Measurements from ENCODE around the gene IKZF1. TPM values are rescaled to one million over a fixed set of nuclear protein-coding genes. Genes with fewer than 3 reads are reported as not detected.

The IKZF1 gene
- total RNA-seq, 1 donor from 2014 or later = 2.0 TPM

DNA sequence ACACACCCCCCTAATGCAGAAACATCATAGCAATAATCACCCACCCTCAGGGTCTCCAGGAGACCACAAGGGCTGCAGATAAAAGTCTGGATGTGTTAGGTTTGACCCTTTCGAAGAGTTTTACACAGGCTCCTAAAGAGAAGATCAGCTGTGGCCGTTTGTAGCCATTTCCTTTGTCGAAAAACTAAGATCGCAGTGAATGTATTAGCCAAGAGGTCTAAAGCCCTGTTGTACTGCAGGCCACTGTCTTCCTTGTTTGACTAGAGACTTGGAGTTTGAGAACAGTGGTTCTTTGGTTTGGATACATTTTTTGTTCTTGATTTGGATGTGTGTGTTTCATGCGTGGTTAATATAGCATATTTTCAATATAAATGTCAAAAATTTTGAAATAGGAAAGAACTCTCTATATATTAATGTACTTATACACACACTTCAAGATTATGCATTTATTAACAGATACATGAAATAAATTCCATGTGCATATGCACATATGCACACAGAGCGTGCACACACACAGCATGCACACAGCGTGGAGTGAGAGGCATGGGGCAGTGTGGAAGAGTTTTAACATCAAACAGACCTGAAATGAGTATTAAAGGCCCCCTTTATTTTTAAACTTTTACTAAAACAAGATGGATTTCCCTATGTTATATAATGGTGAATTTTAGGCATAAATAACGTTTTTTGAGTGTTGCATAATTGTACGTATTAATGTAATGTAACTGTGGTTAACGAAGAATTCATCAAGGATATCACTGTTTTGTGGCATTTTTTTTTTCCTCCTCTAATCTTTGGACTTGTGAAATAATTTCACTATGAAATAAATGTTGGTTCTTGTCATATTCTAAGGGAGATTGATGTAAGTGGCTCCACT is 2.2 kb downstream of the IKZF1 start:
- Mint-ChIP-seq H3K36me3 (no peaks in the 10 kb centered on the region), H3K27me3 (peaks cover 68% of the 10 kb centered on the region), H3K4me3 (no peak overlapping the region), H3K9me3 (no peaks in the 10 kb centered on the region), H3K4me1 (ENCODE audit: unreplicated experiment) (peaks cover 11% of the 10 kb centered on the region), H3K27ac (no peak overlapping the region)
- no peak for DNase-seq (ENCODE audit: extremely low spot score, unreplicated experiment)
- TF ChIP-seq, protein P1, sequence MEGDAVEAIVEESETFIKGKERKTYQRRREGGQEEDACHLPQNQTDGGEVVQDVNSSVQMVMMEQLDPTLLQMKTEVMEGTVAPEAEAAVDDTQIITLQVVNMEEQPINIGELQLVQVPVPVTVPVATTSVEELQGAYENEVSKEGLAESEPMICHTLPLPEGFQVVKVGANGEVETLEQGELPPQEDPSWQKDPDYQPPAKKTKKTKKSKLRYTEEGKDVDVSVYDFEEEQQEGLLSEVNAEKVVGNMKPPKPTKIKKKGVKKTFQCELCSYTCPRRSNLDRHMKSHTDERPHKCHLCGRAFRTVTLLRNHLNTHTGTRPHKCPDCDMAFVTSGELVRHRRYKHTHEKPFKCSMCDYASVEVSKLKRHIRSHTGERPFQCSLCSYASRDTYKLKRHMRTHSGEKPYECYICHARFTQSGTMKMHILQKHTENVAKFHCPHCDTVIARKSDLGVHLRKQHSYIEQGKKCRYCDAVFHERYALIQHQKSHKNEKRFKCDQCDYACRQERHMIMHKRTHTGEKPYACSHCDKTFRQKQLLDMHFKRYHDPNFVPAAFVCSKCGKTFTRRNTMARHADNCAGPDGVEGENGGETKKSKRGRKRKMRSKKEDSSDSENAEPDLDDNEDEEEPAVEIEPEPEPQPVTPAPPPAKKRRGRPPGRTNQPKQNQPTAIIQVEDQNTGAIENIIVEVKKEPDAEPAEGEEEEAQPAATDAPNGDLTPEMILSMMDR (conservative IDR thresholded peaks at IDR 0.05) = no peak

DNA sequence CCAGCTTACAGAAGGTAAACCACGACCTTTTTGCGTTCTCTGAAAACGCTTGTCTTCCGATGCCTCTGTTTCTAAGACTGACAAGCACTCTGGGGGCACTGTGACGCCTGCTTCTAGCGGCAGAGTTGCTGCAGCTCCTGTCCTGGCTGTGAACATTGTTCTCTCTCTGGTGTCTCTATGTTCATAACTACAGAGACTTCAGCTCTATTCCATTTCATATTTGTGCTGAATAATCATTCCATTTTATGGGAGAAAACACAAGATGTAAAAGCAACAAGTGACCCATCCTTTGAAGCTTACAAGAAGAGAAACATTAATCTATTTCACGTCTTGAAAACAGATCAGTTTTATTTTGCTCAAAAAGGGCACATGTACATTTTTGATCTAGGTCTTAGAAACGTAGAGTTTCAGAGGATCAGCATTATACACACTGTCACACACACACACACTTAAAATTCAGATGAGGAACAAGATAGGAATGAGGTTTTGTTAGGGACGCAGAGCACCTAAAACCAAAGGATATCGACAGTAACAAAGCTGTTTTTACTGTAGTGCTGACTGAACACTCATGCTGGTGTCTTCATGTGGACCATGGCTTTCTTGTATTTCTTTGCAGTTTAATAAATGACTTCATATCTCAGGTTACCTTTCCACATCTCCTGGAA is 3.0 kb downstream of the IKZF1 start:
- H3K4me1 Mint-ChIP-seq (ENCODE audit: unreplicated experiment) = peaks cover 12% of the 10 kb centered on the region
- DNase-seq (ENCODE audit: extremely low spot score, unreplicated experiment) = no peak
- TF ChIP-seq, protein P1 (conservative IDR thresholded peaks at IDR 0.05) = no peak
- no peak overlapping the region for H3K4me3 Mint-ChIP-seq
- no peaks in the 10 kb centered on the region for H3K9me3 Mint-ChIP-seq
- no peak overlapping the region for H3K27ac Mint-ChIP-seq
- H3K36me3 Mint-ChIP-seq = no peaks in the 10 kb centered on the region
- H3K27me3 Mint-ChIP-seq = peaks cover 62% of the 10 kb centered on the region

DNA sequence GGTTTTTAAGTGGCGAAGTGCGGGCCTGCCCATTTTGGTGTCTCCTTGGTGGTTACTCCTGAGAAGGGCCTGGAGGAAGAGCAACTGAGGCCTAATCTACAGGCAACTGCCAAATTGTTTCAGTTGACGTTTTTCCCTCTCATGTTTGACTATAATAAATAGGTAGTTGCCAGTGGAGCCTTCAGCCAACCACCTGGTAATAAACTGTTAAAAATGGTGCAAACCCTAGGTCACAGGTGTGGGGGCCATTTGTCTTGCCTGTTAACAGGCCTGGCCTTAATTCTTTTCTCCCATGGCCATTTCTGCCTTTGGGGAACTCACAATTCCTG is 3.7 kb downstream of the IKZF1 start:
- H3K36me3 Mint-ChIP-seq = no peaks in the 10 kb centered on the region

DNA sequence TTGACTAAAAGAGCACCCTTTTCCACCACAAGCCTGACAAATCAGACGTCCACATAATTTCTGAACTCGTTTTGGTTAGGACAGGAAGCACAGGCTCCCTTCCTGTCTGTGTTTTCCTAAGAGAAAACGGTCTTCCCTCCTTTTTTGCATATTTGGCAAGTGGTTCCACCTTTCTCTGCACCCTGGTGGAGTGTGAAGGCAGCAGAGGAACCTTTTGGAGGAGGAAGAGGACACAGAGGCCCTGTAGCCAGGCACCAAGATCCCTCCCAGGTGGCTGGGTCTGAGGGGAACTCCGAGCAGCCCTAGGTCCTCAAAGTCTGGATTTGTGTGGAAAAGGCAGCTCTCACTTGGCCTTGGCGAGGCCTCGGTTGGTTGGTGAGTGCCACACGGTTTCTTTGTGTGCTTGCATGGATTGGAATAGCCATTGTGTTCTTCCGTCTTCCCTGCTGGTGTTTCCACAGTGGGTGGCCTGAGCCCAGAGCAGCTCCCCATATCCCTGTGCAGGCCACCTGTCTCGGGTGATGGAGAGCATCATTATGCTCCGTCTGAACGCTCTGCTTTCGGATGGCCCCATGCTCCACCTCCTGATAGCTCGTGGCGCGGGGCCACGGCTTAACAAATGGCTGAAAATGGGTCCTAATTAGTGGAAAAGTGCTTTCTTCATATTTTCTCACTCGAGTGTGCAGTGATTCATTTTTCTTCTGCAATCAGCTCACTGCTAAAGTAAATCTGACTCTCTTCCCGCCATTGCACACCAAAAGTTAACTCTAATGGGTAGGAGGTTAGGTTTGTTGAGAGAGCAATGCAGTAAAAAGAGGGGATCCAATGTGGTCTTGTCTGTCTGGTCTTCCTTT is 4.2 kb downstream of the IKZF1 start:
- Mint-ChIP-seq H3K4me1 (ENCODE audit: unreplicated experiment) (peaks cover 17% of the 10 kb centered on the region), H3K36me3 (no peaks in the 10 kb centered on the region), H3K27me3 (peaks cover 63% of the 10 kb centered on the region), H3K9me3 (no peaks in the 10 kb centered on the region), H3K4me3 (no peak overlapping the region), H3K27ac (no peak overlapping the region)
- no peak for DNase-seq (ENCODE audit: extremely low spot score, unreplicated experiment)
- TF ChIP-seq, protein P1 (conservative IDR thresholded peaks at IDR 0.05) = no peak

More for the DNA sequence above, 3.7 kb downstream of the IKZF1 start:
- Mint-ChIP-seq H3K27ac (no peak overlapping the region), H3K27me3 (peaks cover 60% of the 10 kb centered on the region), H3K4me1 (ENCODE audit: unreplicated experiment) (peaks cover 17% of the 10 kb centered on the region), H3K4me3 (no peak overlapping the region), H3K9me3 (no peaks in the 10 kb centered on the region)
- DNase-seq (ENCODE audit: extremely low spot score, unreplicated experiment) = no peak
- TF ChIP-seq, protein P1 (conservative IDR thresholded peaks at IDR 0.05) = no peak

DNA sequence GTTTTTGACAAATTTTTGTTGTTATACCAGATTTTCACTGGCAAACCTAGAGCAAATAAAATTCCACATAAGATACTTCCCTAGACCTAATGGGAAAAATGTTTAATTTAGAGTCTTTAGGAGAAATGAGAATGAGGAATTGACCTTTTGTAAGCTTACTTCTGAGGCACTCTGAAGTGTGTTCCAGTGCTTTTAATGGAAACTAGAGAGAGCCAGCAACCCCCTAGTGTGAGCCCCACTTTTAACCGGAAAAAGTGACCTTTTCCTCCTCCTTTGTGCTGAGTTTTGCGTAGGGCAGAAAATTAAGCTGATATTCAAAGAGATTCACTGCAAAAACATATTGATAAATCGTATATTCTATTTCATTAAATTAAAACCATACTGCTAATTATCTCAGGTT is 5.2 kb downstream of the IKZF1 start:
- H3K4me3 Mint-ChIP-seq = no peak overlapping the region
- H3K27ac Mint-ChIP-seq = no peak overlapping the region
- TF ChIP-seq, protein P1 (conservative IDR thresholded peaks at IDR 0.05) = no peak
- peaks cover 68% of the 10 kb centered on the region for H3K27me3 Mint-ChIP-seq
- DNase-seq (ENCODE audit: extremely low spot score, unreplicated experiment) = no peak
- H3K36me3 Mint-ChIP-seq = no peaks in the 10 kb centered on the region
- H3K9me3 Mint-ChIP-seq = no peaks in the 10 kb centered on the region
- peaks cover 17% of the 10 kb centered on the region for H3K4me1 Mint-ChIP-seq (ENCODE audit: unreplicated experiment)

Measured in type B pancreatic cell (in vitro differentiated cells).